Transverse colon (tissue), 3 donors: Measurements from ENCODE around the gene PLEKHG4.

Experiments
- CTCF ChIP-seq, 5 experiments: fragments of 200-600 bp in 3 of 5; fragments of 450-650 bp in 2 of 5; sonication (generic) in 3 of 5; IDR thresholded peaks; 1 replicate in 2 of 5; 2 replicates in 3 of 5; pipeline ENCODE4 v1.5.1; 2016 to 2017; ENCODE audit warnings: antibody characterized with exemption in 5 of 5, inconsistent platforms in 3 of 5, mild to moderate bottlenecking in 2 of 5, moderate library complexity in 1 of 5
- EP300 ChIP-seq: sonication (generic); formaldehyde crosslinking; IDR thresholded peaks from one replicate; pipeline ENCODE4 v1.6.1; 2017; ENCODE audit warnings: antibody characterized with exemption, low read depth
- POLR2A ChIP-seq: fragments of 450-650 bp; IDR thresholded peaks from one replicate; pipeline ENCODE4 v1.6.1; 2016; ENCODE audit warnings: antibody characterized with exemption, mild to moderate bottlenecking, moderate library complexity

GRCh38 chr16:67333315-67333714, 54.0 kb downstream of the PLEKHG4 start:
- TF ChIP-seq POLR2A (no peak), CTCF (IDR thresholded peaks at IDR 0.05) (no peak), EP300 (no peak)
